HepG2 (cell line): ENCODE measurements around the gene NINJ2. TPM values are rescaled to one million over a fixed set of nuclear protein-coding genes. Genes with fewer than 3 reads are reported as not detected.

ENCODE experiments used
- ATF6 ChIP-seq: sonication (generic); formaldehyde crosslinking; conservative IDR thresholded peaks from 2 replicates; pipeline ENCODE4 v1.4.0; 2020; ENCODE audit warnings: missing genetic modification reagents
- BRF2 ChIP-seq: sonication (generic); formaldehyde crosslinking; IDR thresholded peaks from 2 replicates; pipeline ENCODE4 v1.8.1; 2022; ENCODE audit warnings: mild to moderate bottlenecking, missing genetic modification reagents
- CSRNP1 ChIP-seq: sonication (generic); formaldehyde crosslinking; IDR thresholded peaks from 2 replicates; pipeline ENCODE4 v1.8.1; 2023; ENCODE audit warnings: mild to moderate bottlenecking, missing genetic modification reagents
- HDAC2 ChIP-seq: sonication (generic); formaldehyde crosslinking; IDR thresholded peaks from 2 replicates; pipeline ENCODE4 v1.4.0; 2020; ENCODE audit warnings: missing genetic modification reagents
- MEIS1 ChIP-seq: sonication (generic); formaldehyde crosslinking; IDR thresholded peaks from 2 replicates; pipeline ENCODE4 v1.9.0; 2021; ENCODE audit warnings: mild to moderate bottlenecking, missing genetic modification reagents, moderate library complexity, borderline replicate concordance
- MLXIP ChIP-seq: sonication (generic); formaldehyde crosslinking; IDR thresholded peaks from 2 replicates; pipeline ENCODE4 v1.9.0; 2021; ENCODE audit warnings: missing genetic modification reagents, borderline replicate concordance
- MYPOP ChIP-seq: sonication (generic); formaldehyde crosslinking; IDR thresholded peaks from 2 replicates; pipeline ENCODE4 v1.8.1; 2023; ENCODE audit warnings: mild to moderate bottlenecking, moderate library complexity, missing genetic modification reagents
- PBX3 ChIP-seq: sonication (generic); formaldehyde crosslinking; IDR thresholded peaks from 2 replicates; pipeline ENCODE4 v1.8.1; 2023; ENCODE audit warnings: missing genetic modification reagents, inconsistent platforms, borderline replicate concordance
- PRDM4 ChIP-seq: sonication (generic); formaldehyde crosslinking; IDR thresholded peaks from 2 replicates; pipeline ENCODE4 v1.9.0; 2021; ENCODE audit warnings: missing genetic modification reagents, borderline replicate concordance
- ZNF10 ChIP-seq: sonication (generic); formaldehyde crosslinking; IDR thresholded peaks from 2 replicates; pipeline ENCODE4 v1.4.0; 2020; ENCODE audit warnings: mild to moderate bottlenecking, low read depth, missing genetic modification reagents, borderline replicate concordance
- ZNF557 ChIP-seq: sonication (generic); formaldehyde crosslinking; IDR thresholded peaks from 2 replicates; pipeline ENCODE4 v1.4.0; 2020; ENCODE audit warnings: missing genetic modification reagents
- ZNF569 ChIP-seq: sonication (generic); formaldehyde crosslinking; IDR thresholded peaks from 2 replicates; pipeline ENCODE4 v1.5.0; 2020; ENCODE audit warnings: mild to moderate bottlenecking, missing genetic modification reagents, moderate library complexity, borderline replicate concordance
- ZNF720 ChIP-seq: sonication (generic); formaldehyde crosslinking; IDR thresholded peaks from 2 replicates; pipeline ENCODE4 v1.4.0; 2020; ENCODE audit warnings: missing genetic modification reagents
- ZNF75D ChIP-seq: sonication (generic); formaldehyde crosslinking; IDR thresholded peaks from 2 replicates; pipeline ENCODE4 v1.8.1; 2023; ENCODE audit warnings: missing genetic modification reagents, mild to moderate bottlenecking, borderline replicate concordance
- ZNF768 ChIP-seq: sonication (generic); formaldehyde crosslinking; IDR thresholded peaks from 2 replicates; pipeline ENCODE4 v1.4.0; 2020; ENCODE audit warnings: missing genetic modification reagents
- polyA plus RNA-seq, 8 experiments: library from polyadenylated mRNA; depleted of rRNA in 3 of 8; stranded (reverse) in 7 of 8; unstranded in 1 of 8; fragments of >200 nt; fragmentation: Illumina TruSeq in 4 of 8; extraction: Trizol in 4 of 8; gene quantifications; 2 replicates each; pipeline versions ENCODE4 v1.2.1 to v1.2.3, GENCODE V29; 2011 to 2016; ENCODE audit warnings: low read depth in 4 of 8, missing spikeins in 1 of 8, mixed read lengths in 1 of 8; ENCODE audit not compliant: insufficient read depth in 1 of 8
- total RNA-seq, 5 experiments: library from RNA; depleted of rRNA; stranded (reverse); fragments of >200 nt; fragmentation: Illumina TruSeq; extraction: Trizol; gene quantifications; 2 replicates each; pipeline ENCODE4 v1.2.3, GENCODE V29; 2016; ENCODE audit warnings: low read depth in 1 of 5

Gene NINJ2
- total and polyA plus RNA-seq, 2 of the 13 experiments (the other 11 are each of a cell fraction or from before 2014, with no cell fraction given), result 0.62 to 3.8 TPM

GRCh38 chr12:583251-583869 is 79.9 kb downstream of the NINJ2 start (continued):
- no peak for TF ChIP-seq BRF2 (CRISPR knock-in tag)
- TF ChIP-seq ZNF557 (CRISPR knock-in tag), result no peak
- TF ChIP-seq ATF6 (CRISPR knock-in tag), result no peak
- TF ChIP-seq MEIS1, result peak; percentile 88; the same call in 1 of the 2 replicates
- no peak for TF ChIP-seq ZNF10 (CRISPR knock-in tag)
- TF ChIP-seq MYPOP, result peak; percentile 50; the same call in 1 of the 2 replicates
- no peak for TF ChIP-seq ZNF569
- TF ChIP-seq ZNF720 (CRISPR knock-in tag), result no peak
- peak; percentile 87 for TF ChIP-seq HDAC2
- TF ChIP-seq CSRNP1, result 0 out of 2 replicates have a peak, but pooled peaks have one; percentile 57
- no peak for TF ChIP-seq PRDM4 (CRISPR knock-in tag)
- TF ChIP-seq ZNF75D (CRISPR knock-in tag), result no peak
- TF ChIP-seq MLXIP (CRISPR knock-in tag), result no peak
- no peak for TF ChIP-seq PBX3 (CRISPR knock-in tag)
- no peak; the same call in 1 of the 2 replicates for TF ChIP-seq ZNF768
